Pancreas (tissue), 10 donors: ENCODE data around the gene SLC44A1. TPM values are rescaled to one million over a fixed set of nuclear protein-coding genes. Genes with fewer than 3 reads are reported as not detected.
"Not testable (repeated sequence)": the region's sequence is repeated elsewhere in the genome, so short reads cannot be mapped to it uniquely, and the experiment has no call there.

Experiments used
- ATAC-seq, 4 donors: fragments of 200-7000 bp; cut with Tn5 transposase; one replicate each; pipeline versions ENCODE4 v1.8.0 to v1.9.1; 2020; ENCODE audit warnings: mild to moderate bottlenecking in 4 of 4, moderate library complexity in 4 of 4
- DNase-seq, 6 donors: peaks; one replicate each; pipeline ENCODE4 v3.0.0-alpha.2; 2020
- FAIRE-seq: peaks from 2 replicates; lab custom pipeline; 2012; peaks lifted over from hg19 to GRCh38; lab: Jason Lieb, UNC
- H3K27ac ChIP-seq, 4 donors: fragments of 200-600 bp; sonication (generic); 1 replicate in 3 of 4; 2 replicates in 1 of 4; pipeline versions ENCODE4 v1.5.0 to v1.8.0; 2020
- H3K27me3 ChIP-seq, 4 donors: fragments of 200-600 bp; one replicate each; pipeline ENCODE4 v1.8.0; 2021
- H3K36me3 ChIP-seq, 3 donors: fragments of 200-600 bp; sonication (generic) in 1 of 3; one replicate each; pipeline versions ENCODE4 v1.5.0 to v1.8.0; 2020 to 2021
- H3K4me1 ChIP-seq, 3 donors: fragments of 200-600 bp; one replicate each; pipeline ENCODE4 v1.8.0; 2021
- H3K4me3 ChIP-seq, 4 donors: fragments of 200-600 bp; sonication (generic) in 2 of 4; one replicate each; pipeline versions ENCODE4 v1.5.0 to v1.8.0; 2020 to 2021
- H3K9me3 ChIP-seq, 4 donors: fragments of 200-600 bp; one replicate each; pipeline ENCODE4 v1.8.0; 2021
- CTCF ChIP-seq, 4 donors: fragments of 200-600 bp; sonication (generic) in 3 of 4; IDR thresholded peaks; one replicate each; pipeline versions ENCODE4 v1.5.0 to v1.8.0; 2021; ENCODE audit warnings: antibody characterized with exemption in 4 of 4
- WGBS, 2 donors: extraction: QIAGEN DNeasy Blood & Tissue Kit; methylation state at CpG; one replicate each; pipeline ENCODE4 v1.1.7; 2013; 5-methylcytosine and 5-hydroxymethylcytosine counted together
- intact Hi-C, 3 donors: fragments of 100-400 bp; cut with DNase I; formaldehyde crosslinking; loops; one replicate each; pipeline versions ENCODE4 v1.11.1 to v1.14.2; 2022
- polyA plus RNA-seq, 2 donors: library from polyadenylated mRNA; stranded (reverse); fragments of 200-250 nt; gene quantifications; one replicate each; pipeline ENCODE4 v1.2.3, GENCODE V29; 2013
- total RNA-seq, 6 donors: library from RNA; stranded (reverse); fragmentation: NEBNext Ultra II Directional in 4 of 6; extraction: Animal tissue kit (Norgen Biotek cat#: 25700) in 4 of 6; gene quantifications; one replicate each; pipeline versions ENCODE4 v1.2.1 to v1.2.4, GENCODE V29; 2021 to 2023
- donor health status: healthy with polysubstance abuse.
- donor health status: DM: no; HTN: no; CAD: no; lungs with moderate emphysema.
- donor health status: DM: no; HTN: no; CAD: no.
- donor health status: control.
- donor health status: control.
- donor health status: Bipolar disorder and iron deficiency.
- donor health status: DM: yes; HTN: yes; CAD: no.
- donor health status: DM: no; HTN: no; CAD: no.
- donor health status: DM: no; HTN: no; CAD: no.
- donor health status: DM: yes; HTN: yes; CAD: no.

SLC44A1 gene
- total and polyA plus RNA-seq, 8 donors, result 4.6 to 32.3 (median 19.3) TPM

- DNase-seq (no peak), FAIRE-seq (no peak), ATAC-seq (peak in 1 of 4 donors; percentile 16)
- intact Hi-C loops, result no loop called here
- Histone ChIP-seq H3K4me1 (peaks cover 0 to 29% (median 15%) of the 10 kb centered on the region in 3 donors), H3K27ac (no peak overlapping the region), H3K4me3 (no peak overlapping the region), H3K36me3 (no peaks in the 10 kb centered on the region), H3K9me3 (no peaks in the 10 kb centered on the region), H3K27me3 (no peaks in the 10 kb centered on the region)
- no peak for TF ChIP-seq CTCF (IDR thresholded peaks at IDR 0.05)
These were observed 15.5 kb downstream of the SLC44A1 start for GRCh38 chr9:105259731-105260612.

- H3K4me1 ChIP-seq, result peaks cover 0 to 29% (median 15%) of the 10 kb centered on the region in 3 donors
- 87 to 96% methylated on average over 2 of the region's 2 CpGs for WGBS, 2 donors
- H3K27me3 ChIP-seq, result no peaks in the 10 kb centered on the region
- TF ChIP-seq CTCF (IDR thresholded peaks at IDR 0.05), result no peak
- no peak for FAIRE-seq
- H3K36me3 ChIP-seq, result no peaks in the 10 kb centered on the region
- DNase-seq, result no peak
- H3K27ac ChIP-seq, result no peak overlapping the region
- ATAC-seq, result peak in 1 of 4 donors; percentile 27
- intact Hi-C loops, result no loop called here
- no peaks in the 10 kb centered on the region for H3K9me3 ChIP-seq
- H3K4me3 ChIP-seq, result no peak overlapping the region
These were observed 18.0 kb downstream of the SLC44A1 start for GRCh38 chr9:105262497-105262896.

GRCh38 chr9:105264380-105264779, 19.9 kb downstream of the SLC44A1 start:
- no peak overlapping the region for H3K4me3 ChIP-seq
- no peaks in the 10 kb centered on the region for H3K27me3 ChIP-seq
- ATAC-seq, result peak in 1 of 4 donors; percentile 30
- H3K36me3 ChIP-seq, result no peaks in the 10 kb centered on the region
- WGBS, 2 donors, result 80 to 89% methylated on average over 4 of the region's 4 CpGs
- TF ChIP-seq CTCF (IDR thresholded peaks at IDR 0.05), result no peak
- H3K27ac ChIP-seq, result no peak overlapping the region
- no peak for FAIRE-seq
- H3K4me1 ChIP-seq, result peaks cover 0 to 22% (median 13%) of the 10 kb centered on the region in 3 donors
- no peaks in the 10 kb centered on the region for H3K9me3 ChIP-seq
- DNase-seq, result no peak
- intact Hi-C loops, result no loop called here

GRCh38 chr9:105268254-105268653, 23.8 kb downstream of the SLC44A1 start:
- peak in 1 of 4 donors; percentile 54 for ATAC-seq
- FAIRE-seq, result not testable (repeated sequence)

GRCh38 chr9:105269593-105269992, 25.1 kb downstream of the SLC44A1 start:
- intact Hi-C loops, result no loop called here
- no peaks in the 10 kb centered on the region for H3K27me3 ChIP-seq
- H3K9me3 ChIP-seq, result no peaks in the 10 kb centered on the region
- H3K4me3 ChIP-seq, result no peak overlapping the region
- no peak for TF ChIP-seq CTCF (IDR thresholded peaks at IDR 0.05)
- H3K27ac ChIP-seq, result no peak overlapping the region
- no peak for DNase-seq
- no peak for FAIRE-seq
- no peaks in the 10 kb centered on the region for H3K36me3 ChIP-seq
- ATAC-seq, result no peak
- WGBS, 2 donors, result 84 to 93% methylated on average over 2 of the region's 2 CpGs
- H3K4me1 ChIP-seq, result peaks cover 0 to 6% (median 4%) of the 10 kb centered on the region in 3 donors

More at GRCh38 chr9:105268254-105268653, 23.8 kb downstream of the SLC44A1 start:
- H3K9me3 ChIP-seq, H3K27ac ChIP-seq, H3K36me3 ChIP-seq, H3K4me3 ChIP-seq, intact Hi-C loops, H3K4me1 ChIP-seq, DNase-seq, H3K27me3 ChIP-seq: not testable (repeated sequence)
- WGBS, 2 donors, result 62 to 64% methylated on average over 10 of the region's 10 CpGs
